A204.1 (cell line): ENCODE measurements around the gene CLEC6A.
"Not testable (repeated sequence)": the region's sequence is repeated elsewhere in the genome, so short reads cannot be mapped to it uniquely, and the experiment has no call there.

Experiments
- FAIRE-seq: peaks from 2 replicates; lab custom pipeline; 2012; peaks lifted over from hg19 to GRCh38; lab: Jason Lieb, UNC

The CLEC6A gene

GRCh38 chr12:8455727-8456360 is at the start of gene CLEC6A:
CLEC6A (plus strand) TSS chr12:8455962; CDS start chr12:8456112, 150 bp downstream.
- FAIRE-seq = no peak

DNA sequence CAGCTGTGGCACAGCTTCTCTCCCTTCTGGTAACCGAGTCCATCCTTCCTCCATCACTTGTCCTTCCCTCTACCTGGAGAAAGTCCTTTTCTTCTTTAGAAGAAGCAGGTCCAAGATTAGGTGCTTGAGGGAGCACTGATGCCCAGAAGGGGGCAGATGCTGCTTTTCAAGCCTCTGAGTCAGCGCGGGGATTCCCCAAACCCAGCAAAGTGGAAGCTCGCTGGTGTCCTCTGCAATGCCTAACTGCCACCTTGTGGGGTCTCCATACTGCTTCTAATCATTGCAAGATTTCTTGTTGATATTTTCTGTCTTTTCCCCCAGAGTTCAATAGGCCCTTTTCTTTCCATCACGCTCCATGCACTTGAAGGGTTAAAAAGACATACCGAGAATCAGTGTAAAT is 36.2 kb upstream of the CLEC6A start:
- FAIRE-seq = not testable (repeated sequence)

DNA sequence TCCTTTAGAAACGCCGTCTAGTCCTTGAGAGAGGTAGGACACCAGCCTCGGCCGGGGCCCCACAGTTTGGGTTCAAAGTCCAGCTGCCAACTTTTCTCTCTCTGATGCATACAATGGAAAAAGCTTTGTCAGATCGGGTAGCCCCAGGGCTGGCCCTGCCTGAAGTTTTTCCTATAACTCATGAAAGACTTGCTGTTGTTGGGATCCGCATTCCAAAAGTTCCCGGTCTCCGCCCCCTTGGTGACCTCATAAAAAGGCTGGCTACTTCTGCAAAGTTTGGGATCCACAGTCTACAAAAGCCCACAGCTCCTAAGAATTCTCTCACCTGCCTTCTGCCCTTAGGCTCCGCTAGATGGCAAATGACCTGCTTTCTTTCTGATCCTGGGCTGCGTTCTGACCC is 35.3 kb upstream of the CLEC6A start:
- FAIRE-seq = no peak

- not testable (repeated sequence) for FAIRE-seq
Observed at GRCh38 chr12:8444536-8445278, 11.1 kb upstream of the CLEC6A start.

DNA sequence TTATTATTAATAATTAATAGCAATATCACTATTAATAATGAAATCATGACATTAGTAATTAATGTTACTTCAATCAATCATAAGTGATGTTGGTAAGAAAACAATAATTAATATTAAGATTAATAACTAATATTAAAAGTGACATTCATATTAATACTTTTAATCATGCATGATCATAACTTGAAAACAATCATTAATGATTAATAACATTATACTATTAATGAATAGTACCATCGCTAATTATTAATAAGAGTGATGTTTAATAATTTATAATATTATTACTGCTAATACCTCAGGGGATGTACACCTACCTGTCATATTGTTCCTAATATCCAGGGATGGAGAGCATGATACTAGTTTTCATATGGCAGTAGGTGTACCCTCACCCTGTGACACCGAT is 10.0 kb upstream of the CLEC6A start:
- FAIRE-seq = peak; percentile 75

DNA sequence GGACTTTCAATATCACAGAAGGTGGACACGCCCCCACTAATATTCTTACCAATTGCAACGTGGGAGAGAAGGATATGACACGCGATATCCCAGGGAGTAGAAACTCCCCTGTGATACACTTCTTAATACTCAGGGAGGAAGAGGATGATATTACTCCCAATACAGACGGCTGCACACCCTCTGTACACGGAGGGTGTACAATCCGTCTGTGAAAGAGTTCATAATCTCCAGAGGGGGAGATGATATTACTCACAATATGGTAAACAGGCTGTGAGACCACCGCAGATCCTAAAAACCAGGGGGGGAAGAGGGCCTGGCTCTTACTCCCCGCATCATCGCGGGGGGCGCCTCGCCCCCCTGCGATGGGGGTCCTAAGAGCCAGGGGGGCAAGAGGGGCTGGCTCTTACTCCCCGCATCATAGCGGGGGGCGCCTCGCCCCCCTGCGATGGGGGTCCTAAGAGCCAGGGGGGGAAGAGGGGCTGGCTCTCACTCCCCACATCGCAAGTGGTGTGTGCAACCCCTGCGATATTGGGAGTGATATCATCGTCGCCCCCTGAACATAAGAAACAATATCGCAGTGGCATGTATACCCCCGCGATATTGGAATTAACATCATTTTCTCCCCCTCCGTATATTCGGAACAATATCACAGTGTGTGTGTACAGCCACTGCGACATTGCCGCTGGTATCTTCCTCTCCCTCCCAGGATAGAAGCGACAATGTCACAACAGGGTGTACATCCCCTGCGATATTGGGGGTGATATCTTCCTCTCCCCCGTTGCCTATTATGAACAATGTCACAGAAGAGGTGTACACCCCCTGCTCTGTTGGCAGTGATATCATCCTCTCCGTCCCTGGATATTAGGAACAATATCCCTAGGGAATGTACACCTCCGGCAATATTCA is 8.9 kb upstream of the CLEC6A start:
- FAIRE-seq = no peak

- FAIRE-seq = no peak
Observed at GRCh38 chr12:8449355-8449859, 6.4 kb upstream of the CLEC6A start.

DNA sequence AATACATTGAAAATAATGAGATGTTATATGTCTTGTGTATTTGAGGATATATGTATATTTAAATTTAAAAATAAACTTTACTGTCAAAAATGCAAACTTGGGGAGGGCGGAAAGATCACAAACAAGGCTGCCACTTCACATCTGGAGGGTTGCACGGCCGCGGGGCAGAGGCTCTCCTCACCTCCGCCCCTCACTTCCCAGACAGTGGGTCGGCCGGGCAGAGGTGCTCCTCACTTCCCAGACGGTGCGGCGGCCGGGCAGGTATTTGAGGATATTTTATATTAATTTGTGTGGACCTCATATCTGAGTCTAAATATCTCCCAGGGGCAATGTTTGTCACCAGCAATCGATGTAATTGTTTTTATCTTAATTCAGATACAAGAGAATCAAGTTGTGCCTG is 3.7 kb upstream of the CLEC6A start:
- no peak for FAIRE-seq

GRCh38 chr12:8453021-8453513 is 2.7 kb upstream of the CLEC6A start:
- FAIRE-seq = no peak

DNA sequence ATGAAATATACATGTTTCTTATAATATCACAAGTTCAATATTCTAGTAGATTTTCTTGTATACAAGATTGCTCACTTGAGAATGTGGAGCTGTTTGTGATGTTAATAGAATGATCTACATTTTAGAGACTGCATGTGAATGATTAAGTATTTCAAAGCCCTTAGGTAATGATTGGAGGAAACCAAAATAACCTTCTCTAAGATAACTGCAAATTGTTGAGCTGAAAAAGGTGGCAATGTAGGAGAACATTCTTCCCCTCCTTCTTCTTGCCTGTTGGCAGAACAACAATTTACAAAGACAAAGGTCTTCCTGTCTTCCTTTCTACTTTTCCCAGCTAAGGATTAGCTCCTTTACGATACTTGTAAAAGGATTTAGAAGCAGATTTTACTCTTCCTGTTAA is 2.0 kb upstream of the CLEC6A start:
- FAIRE-seq = no peak

GRCh38 chr12:8455271-8455670 is 491 bp upstream of the CLEC6A start:
- FAIRE-seq = no peak

- FAIRE-seq = no peak
Observed at GRCh38 chr12:8461426-8461825, 5.7 kb downstream of the CLEC6A start.

DNA sequence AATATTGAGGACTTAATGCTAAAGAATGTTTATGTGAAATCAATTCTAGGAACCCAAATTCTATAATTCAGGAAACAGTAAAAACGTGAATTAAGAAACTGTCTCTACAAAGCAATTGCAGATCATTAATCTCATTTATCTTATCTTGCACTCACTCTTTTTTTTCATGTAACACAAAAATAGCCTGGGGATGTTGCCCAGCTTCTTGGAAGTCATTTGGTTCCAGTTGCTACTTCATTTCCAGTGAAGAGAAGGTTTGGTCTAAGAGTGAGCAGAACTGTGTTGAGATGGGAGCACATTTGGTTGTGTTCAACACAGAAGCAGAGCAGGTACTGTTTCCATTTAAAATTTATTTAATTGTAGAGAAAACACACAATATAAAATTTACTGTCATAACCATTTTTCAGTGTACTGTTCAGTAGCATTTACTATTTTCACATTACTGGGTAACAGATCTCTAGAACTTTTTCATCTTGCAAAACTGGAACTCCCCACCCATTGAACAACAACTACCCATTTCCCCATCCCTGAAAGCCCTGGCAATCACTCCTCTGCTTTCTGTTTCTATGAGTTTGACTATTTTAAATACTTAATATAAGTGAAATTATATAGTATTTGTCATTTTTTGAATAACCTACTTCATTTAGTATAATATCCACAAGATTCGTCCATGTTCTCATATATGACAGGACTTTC is 9.7 kb downstream of the CLEC6A start:
- no peak for FAIRE-seq

GRCh38 chr12:8466241-8466640 is 10.5 kb downstream of the CLEC6A start:
- no peak for FAIRE-seq

DNA sequence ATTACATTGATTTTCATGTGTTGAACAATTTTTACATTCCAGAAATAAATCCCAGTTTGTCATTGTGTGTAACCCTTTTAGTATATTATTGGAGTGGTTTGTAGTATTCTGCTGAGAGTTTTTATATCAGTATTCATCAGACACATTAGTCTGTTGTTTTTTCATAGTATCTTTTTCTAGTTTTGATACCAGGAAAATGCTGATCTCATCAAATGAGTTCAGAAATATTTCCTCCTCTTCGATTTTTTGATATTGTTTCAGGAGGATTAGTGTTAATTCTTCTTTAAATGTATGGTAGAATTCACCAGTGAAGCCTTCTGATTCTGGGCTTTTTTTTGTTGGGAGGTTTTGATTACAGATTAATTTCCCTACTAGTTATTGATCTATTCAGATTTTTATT is 15.3 kb downstream of the CLEC6A start:
- no peak for FAIRE-seq

GRCh38 chr12:8475508-8476203 is 19.9 kb downstream of the CLEC6A start:
- FAIRE-seq = no peak

DNA sequence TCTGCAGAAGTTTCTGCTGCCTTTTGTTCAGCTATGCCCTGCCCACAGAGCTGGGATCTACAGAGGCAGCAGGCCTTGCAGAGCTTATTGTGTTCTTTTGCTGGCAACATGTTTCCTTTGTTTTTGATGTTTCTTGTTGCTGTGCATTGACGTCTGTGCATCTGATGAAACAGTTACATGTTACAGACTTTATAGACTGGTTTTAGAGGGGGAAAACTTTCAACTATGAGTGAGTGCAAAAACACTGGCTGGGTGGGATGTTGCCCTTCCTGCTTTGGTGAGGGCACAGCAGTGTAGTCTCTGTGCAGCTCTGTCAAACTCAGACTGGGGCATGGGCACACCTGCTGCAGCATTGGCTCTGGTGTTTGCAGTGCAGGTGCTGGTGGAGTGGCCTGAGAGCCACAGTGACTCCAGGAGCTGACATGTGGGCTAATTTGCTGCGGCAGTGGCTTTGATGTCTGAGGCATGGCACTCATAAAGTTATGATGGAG is 26.9 kb downstream of the CLEC6A start:
- FAIRE-seq = no peak

DNA sequence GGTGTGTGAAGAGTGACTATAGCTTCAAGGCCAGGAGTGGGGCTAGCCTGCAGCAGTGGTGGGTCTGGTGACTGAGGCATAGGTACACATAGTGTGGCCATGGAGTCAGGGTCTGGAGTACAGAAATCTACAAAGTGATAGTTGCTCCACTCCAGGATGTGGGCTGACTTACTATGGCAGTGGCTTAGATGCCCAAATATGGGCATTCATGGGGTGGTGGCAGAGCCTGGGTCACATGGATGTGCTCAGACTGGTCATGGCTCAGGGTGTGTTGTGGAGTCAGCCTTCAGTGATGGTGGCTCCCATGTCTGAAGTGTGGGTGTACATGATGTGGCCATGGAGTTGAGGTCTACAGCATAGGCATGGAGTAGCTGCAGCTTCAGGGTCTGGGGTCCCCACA is 27.3 kb downstream of the CLEC6A start:
- FAIRE-seq = no peak

DNA sequence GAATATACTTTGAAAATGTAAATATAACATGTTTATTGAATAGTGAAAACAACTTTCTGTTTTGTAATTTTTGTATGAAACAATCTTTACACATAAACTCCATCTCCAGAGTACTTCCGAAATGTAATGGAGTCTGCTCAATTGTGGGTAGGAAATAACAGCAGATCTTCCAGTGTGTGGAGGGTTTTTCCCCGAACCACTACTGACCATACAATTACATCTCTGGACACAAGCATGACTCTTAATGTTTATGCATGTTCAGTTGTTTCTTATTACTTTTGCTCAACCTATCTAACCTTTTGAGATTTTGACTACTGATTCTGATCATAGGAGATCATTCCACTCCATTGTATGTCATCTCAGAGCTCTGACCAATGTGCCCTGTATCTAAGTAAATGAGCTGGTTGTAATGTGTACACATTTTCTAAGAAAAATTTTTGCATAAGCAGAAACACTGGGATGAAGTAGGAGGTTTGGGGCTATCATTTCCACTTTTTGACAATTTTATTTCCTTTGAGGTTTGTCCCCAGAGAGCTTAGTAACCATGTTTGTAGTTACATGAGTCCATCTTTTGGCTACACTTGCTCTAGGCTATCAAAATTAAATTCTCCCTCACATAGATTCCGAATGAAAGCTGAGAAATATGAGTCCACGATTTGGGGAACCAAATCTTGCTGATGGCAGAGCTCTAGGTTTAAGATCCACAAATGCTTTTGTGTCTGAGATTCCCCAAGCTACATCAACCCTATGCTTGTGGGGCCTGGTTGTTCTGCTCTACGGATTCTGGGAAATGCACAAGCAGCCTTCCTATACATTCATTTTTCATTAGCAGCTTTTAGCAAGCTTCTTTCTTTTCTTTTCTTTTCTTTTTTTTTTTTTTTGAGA is 36.1 kb downstream of the CLEC6A start:
- FAIRE-seq = no peak

GRCh38 chr12:8493084-8493483 is 37.3 kb downstream of the CLEC6A start:
- no peak for FAIRE-seq
